Stomach (tissue), 9 donors: ENCODE results near the gene ZNHIT3. TPM values are rescaled to one million over a fixed set of nuclear protein-coding genes. Genes with fewer than 3 reads are reported as not detected.

Experiments
- DNase-seq, 2 donors: peaks; one replicate each; pipeline versions ENCODE4 v3.0.0 to v3.0.0-alpha.2; 2013 to 2019
- H3K27ac ChIP-seq, 5 donors: fragments of 200-600 bp in 4 of 5; sonication (generic) in 4 of 5; one replicate each; pipeline ENCODE4 v1.5.1; 2013 to 2019; ENCODE audit warnings: mild to moderate bottlenecking in 1 of 5, moderate library complexity in 1 of 5
- H3K27me3 ChIP-seq, 3 donors: fragments of 200-600 bp; sonication (generic); one replicate each; pipeline ENCODE4 v1.5.1; 2017 to 2019; ENCODE audit warnings: mixed run types in 1 of 3
- H3K36me3 ChIP-seq, 4 donors: fragments of 200-600 bp; sonication (generic); 1 replicate in 3 of 4; 2 replicates in 1 of 4; pipeline ENCODE4 v1.5.1; 2016 to 2019
- H3K4me1 ChIP-seq, 4 donors: fragments of 200-600 bp; sonication (generic); one replicate each; pipeline ENCODE4 v1.5.1; 2016 to 2019
- H3K4me3 ChIP-seq, 4 donors: fragments of 200-600 bp; sonication (generic) in 3 of 4; one replicate each; pipeline ENCODE4 v1.5.1; 2016 to 2019; ENCODE audit warnings: mild to moderate bottlenecking in 1 of 4
- H3K9me3 ChIP-seq, 4 donors: fragments of 200-600 bp; sonication (generic); one replicate each; pipeline ENCODE4 v1.5.1; 2016 to 2019
- EP300 ChIP-seq: sonication (generic); formaldehyde crosslinking; IDR thresholded peaks from one replicate; pipeline ENCODE4 v1.6.1; 2017; ENCODE audit warnings: antibody characterized with exemption
- POLR2A ChIP-seq, 4 donors: fragments of 450-650 bp; IDR thresholded peaks; one replicate each; pipeline ENCODE4 v1.6.1; 2016; ENCODE audit warnings: antibody characterized with exemption in 4 of 4, control low read depth in 2 of 4, mild to moderate bottlenecking in 1 of 4, moderate library complexity in 1 of 4
- POLR2AphosphoS5 ChIP-seq, 3 donors: sonication (generic); formaldehyde crosslinking; IDR thresholded peaks; one replicate each; pipeline ENCODE4 v1.6.1; 2016; ENCODE audit warnings: antibody characterized with exemption in 3 of 3
- whole genome bisulfite sequencing, 5 donors: extraction: QIAGEN DNeasy Blood & Tissue Kit in 3 of 5; methylation state at CpG; one replicate each; pipeline versions ENCODE4 v1.1.5 to v1.1.7; 2013 to 2018; 5-methylcytosine and 5-hydroxymethylcytosine counted together
- intact Hi-C: fragments of 100-400 bp; cut with DNase I; formaldehyde crosslinking; loops from one replicate; pipeline ENCODE4 v1.15.1; 2023; ENCODE audit warnings: low total_unique reads
- polyA plus RNA-seq, 3 donors: library from polyadenylated mRNA; stranded (reverse); fragments of 200-250 nt; gene quantifications; one replicate each; pipeline ENCODE4 v1.2.3, GENCODE V29; 2013
- small RNA-seq, 4 donors: library from RNA; depleted of rRNA; stranded (forward); fragments of <200 nt; gene quantifications; one replicate each; pipeline ENCODE3, GENCODE V24; 2016
- total RNA-seq, 5 donors: library from RNA; depleted of rRNA; stranded (reverse); fragments of >200 nt; gene quantifications; one replicate each; pipeline versions ENCODE4 v1.1.0 to v1.2.3, GENCODE V29; 2014 to 2016
- TF ChIP-seq, protein P1 (sequence below), 7 experiments: fragments of 450-650 bp in 4 of 7; fragments of 200-600 bp in 3 of 7; sonication (generic) in 3 of 7; IDR thresholded peaks; one replicate each; pipeline ENCODE4 v1.5.1; 2016 to 2019; ENCODE audit warnings: antibody characterized with exemption in 7 of 7, control low read depth in 2 of 7, mild to moderate bottlenecking in 1 of 7
- donor health status: healthy with polysubstance abuse.
- donor health status: Bipolar disorder and iron deficiency.
- donor health status: healthy.

Gene ZNHIT3
- total and polyA plus RNA-seq, 8 donors, result 0.87 to 86.2 (median 31.9) TPM

DNA sequence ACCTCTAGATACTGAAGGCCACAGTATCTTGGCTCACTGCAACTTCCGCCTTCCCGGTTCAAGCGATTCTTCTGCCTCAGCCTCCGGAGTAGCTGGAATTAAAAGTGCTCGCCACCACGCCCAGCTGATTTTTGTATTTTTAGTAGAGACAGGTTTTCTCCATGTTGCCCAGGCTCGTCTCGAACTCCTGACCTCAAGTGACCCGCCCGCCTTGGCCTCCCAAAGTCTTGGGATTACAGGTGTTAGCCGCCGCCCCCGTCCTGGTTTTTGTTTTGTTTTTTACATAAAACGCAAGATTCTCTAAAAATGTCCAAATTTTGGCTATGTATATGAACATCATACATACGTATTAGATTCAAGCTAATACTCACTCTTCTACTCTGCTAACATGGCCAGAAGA lies 56.3 kb downstream of the ZNHIT3 start:
- TF ChIP-seq POLR2A (IDR thresholded peaks at IDR 0.05) (no peak), POLR2AphosphoS5 (IDR thresholded peaks at IDR 0.05) (no peak), EP300 (no peak)
- TF ChIP-seq, protein P1, sequence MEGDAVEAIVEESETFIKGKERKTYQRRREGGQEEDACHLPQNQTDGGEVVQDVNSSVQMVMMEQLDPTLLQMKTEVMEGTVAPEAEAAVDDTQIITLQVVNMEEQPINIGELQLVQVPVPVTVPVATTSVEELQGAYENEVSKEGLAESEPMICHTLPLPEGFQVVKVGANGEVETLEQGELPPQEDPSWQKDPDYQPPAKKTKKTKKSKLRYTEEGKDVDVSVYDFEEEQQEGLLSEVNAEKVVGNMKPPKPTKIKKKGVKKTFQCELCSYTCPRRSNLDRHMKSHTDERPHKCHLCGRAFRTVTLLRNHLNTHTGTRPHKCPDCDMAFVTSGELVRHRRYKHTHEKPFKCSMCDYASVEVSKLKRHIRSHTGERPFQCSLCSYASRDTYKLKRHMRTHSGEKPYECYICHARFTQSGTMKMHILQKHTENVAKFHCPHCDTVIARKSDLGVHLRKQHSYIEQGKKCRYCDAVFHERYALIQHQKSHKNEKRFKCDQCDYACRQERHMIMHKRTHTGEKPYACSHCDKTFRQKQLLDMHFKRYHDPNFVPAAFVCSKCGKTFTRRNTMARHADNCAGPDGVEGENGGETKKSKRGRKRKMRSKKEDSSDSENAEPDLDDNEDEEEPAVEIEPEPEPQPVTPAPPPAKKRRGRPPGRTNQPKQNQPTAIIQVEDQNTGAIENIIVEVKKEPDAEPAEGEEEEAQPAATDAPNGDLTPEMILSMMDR (IDR thresholded peaks at IDR 0.05), result no peak
- no peaks in the 10 kb centered on the region for H3K9me3 ChIP-seq
- intact Hi-C loops, result no loop called here

DNA sequence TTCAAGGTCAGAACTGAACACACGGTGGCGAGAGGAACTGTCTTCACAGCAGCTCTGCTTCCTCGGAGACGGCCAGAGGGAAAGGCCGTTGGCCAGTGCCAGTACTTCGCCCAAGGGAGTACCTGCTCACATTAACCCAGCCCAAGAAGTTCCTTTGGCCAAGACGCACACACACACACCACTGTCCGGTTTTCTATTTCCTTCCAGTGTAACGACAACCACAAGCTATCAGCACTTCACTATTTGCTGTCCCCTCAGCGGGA lies 57.5 kb downstream of the ZNHIT3 start:
- H3K27me3 ChIP-seq, result no peaks in the 10 kb centered on the region
- 0 to 1% (median 0%) methylated on average over 10 of the region's 10 CpGs for WGBS, 5 donors
- intact Hi-C loops, result no loop called here
- peak overlapping the region; percentile 70 to 100 (median 94) for H3K4me3 ChIP-seq
- H3K36me3 ChIP-seq, result peaks cover 0 to 10% (median 0%) of the 10 kb centered on the region in 4 donors
- peak; percentile 47 to 79 for DNase-seq
- H3K27ac ChIP-seq, result peak overlapping the region; percentile 99 to 100 (median 100)
- H3K9me3 ChIP-seq, result no peaks in the 10 kb centered on the region
- TF ChIP-seq POLR2AphosphoS5 (IDR thresholded peaks at IDR 0.05), result peak in 2 of 3 donors; percentile 5 to 18
- TF ChIP-seq EP300, result no peak
- no peak for TF ChIP-seq POLR2A (IDR thresholded peaks at IDR 0.05)
- peaks cover 39 to 48% (median 46%) of the 10 kb centered on the region in 4 donors for H3K4me1 ChIP-seq

More for the DNA sequence above, 56.3 kb downstream of the ZNHIT3 start:
- WGBS, 5 donors, result 92 to 97% (median 94%) methylated on average over 15 of the region's 15 CpGs
- Histone ChIP-seq H3K27me3 (no peaks in the 10 kb centered on the region), H3K27ac (no peak overlapping the region), H3K4me3 (no peak overlapping the region), H3K36me3 (peaks cover 0 to 13% (median 4%) of the 10 kb centered on the region in 4 donors), H3K4me1 (peaks cover 27 to 43% (median 37%) of the 10 kb centered on the region in 4 donors)
- no peak for DNase-seq

DNA sequence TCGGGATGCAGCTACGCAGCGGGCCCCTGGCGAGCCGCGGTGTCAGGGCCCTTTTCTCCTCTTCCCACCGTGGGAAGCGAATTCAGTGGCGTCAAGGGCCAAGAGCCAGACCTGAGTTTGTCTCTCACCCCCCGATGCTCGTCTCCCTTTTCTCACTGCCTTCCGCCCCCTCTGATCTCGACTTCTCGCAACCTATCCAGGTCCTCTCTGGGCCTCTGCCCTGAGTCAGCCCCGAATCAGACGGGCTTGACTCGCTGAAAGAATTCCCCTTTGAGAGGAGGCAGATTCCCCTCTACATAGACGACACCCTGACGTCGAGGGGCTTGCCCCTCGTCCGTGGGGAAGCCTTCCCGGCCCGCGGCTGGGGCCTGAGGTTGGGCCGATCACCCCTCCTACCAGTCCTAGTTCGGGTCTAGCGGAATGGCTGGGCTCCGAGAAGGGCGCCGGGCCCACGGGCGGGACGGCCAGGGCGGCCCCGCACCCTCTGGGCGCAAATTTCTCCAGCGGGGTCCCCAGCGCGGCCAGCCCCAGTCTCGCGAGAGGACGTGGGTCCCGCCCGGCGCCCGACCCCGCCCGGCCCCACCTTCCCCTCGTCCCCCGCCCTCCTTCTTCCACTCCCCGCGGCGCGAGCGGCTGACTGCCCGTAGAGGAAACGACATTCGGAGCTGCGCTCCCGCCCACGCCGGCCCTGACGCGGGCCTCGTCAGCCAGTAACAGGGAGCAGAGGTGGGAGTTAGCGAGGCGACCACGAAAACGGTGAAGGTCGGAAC lies 58.0 kb downstream of the ZNHIT3 start, which contains the start of gene GGNBP2:
TSS of gene GGNBP2 (plus strand) at position 613 of the 770 bp plus-strand sequence. CDS start 806 bp downstream, outside the sequence.
- WGBS, 5 donors, result 0 to 1% (median 0%) methylated on average over 28 to 71 of the region's 71 CpGs
- no peaks in the 10 kb centered on the region for H3K9me3 ChIP-seq
- TF ChIP-seq, protein P1 (IDR thresholded peaks at IDR 0.05), result no peak
- TF ChIP-seq POLR2AphosphoS5 (IDR thresholded peaks at IDR 0.05) (peak; percentile 67 to 98 (median 98)), POLR2A (IDR thresholded peaks at IDR 0.05) (peak in 2 of 4 donors; percentile 81 to 93), EP300 (no peak)
- peak; percentile 92 to 98 for DNase-seq
- H3K27ac ChIP-seq, result peak within 1 kb of the TSS; percentile 99 to 100 (median 100)
- no peaks in the 10 kb centered on the region for H3K27me3 ChIP-seq
- H3K36me3 ChIP-seq, result peaks cover 0 to 7% (median 0%) of the 10 kb centered on the region in 4 donors
- peaks cover 41 to 52% (median 48%) of the 10 kb centered on the region in 4 donors for H3K4me1 ChIP-seq
- peak within 1 kb of the TSS; percentile 70 to 100 (median 94) for H3K4me3 ChIP-seq
- intact Hi-C loops, result no loop called here

DNA sequence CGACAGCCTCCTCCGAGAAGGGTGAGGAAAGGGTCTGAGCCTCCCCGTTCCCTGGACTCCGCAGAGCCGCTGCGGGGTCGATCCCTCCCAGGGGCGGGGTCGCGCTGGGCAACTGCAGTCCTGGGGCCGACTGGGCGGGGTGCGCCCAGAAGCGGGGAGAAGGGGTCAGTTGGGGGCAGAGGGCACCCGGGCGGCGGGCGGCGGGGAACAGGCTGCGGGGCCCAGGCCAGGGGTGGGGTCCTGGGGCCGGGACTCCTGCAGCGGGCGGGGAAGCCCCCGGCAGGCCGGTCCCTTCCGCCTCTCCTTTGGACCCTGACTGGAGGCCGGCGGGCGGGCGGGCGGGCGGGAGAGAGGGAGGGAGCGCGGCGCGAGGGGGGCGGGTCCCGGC lies 58.6 kb downstream of the ZNHIT3 start:
- TF ChIP-seq POLR2AphosphoS5 (IDR thresholded peaks at IDR 0.05) (no peak), EP300 (no peak), POLR2A (IDR thresholded peaks at IDR 0.05) (no peak)
- TF ChIP-seq, protein P1 (IDR thresholded peaks at IDR 0.05), result no peak
- intact Hi-C loops, result no loop called here

More for the DNA sequence above, 58.6 kb downstream of the ZNHIT3 start:
- H3K27me3 ChIP-seq, result no peaks in the 10 kb centered on the region
- no peak for DNase-seq
- H3K4me3 ChIP-seq, result peak overlapping the region; percentile 70 to 100 (median 94)
- 0 to 1% (median 1%) methylated on average over 10 to 34 of the region's 38 CpGs for WGBS, 5 donors
- no peaks in the 10 kb centered on the region for H3K9me3 ChIP-seq
- peaks cover 41 to 58% (median 53%) of the 10 kb centered on the region in 4 donors for H3K4me1 ChIP-seq
- H3K36me3 ChIP-seq, result peaks cover 0 to 3% (median under 1%) of the 10 kb centered on the region in 4 donors
- H3K27ac ChIP-seq, result peak overlapping the region; percentile 99 to 100 (median 100)

Small RNAs within 50 kb of the gene (small RNA-seq; reads per million reads assigned to genes)
- gene RNA5SP439, result 0 reads per million in 4 donors

Other genes starting within 250 kb of the ZNHIT3 start
- gene TBC1D3I, start 222.1 kb upstream of the ZNHIT3 start, total RNA-seq, result 1 to 10 TPM in 1 of 5 donors, not detected in 4; 5.8 TPM
- gene TBC1D3I, start 222.1 kb upstream of the ZNHIT3 start, polyA plus RNA-seq, result under 1 TPM in 1 of 3 donors, not detected in 2; 0.65 TPM
- gene TBC1D3G, start 162.8 kb upstream of the ZNHIT3 start, total RNA-seq, result not detected
- gene TBC1D3G, start 162.8 kb upstream of the ZNHIT3 start, polyA plus RNA-seq, result 1 to 10 TPM in 1 of 3 donors, under 1 TPM in 1, not detected in 1; 0.61 to 4.1 TPM
- not detected for gene TBC1D3H, start 98.2 kb upstream of the ZNHIT3 start, total RNA-seq
- 1 to 10 TPM in 1 of 3 donors, under 1 TPM in 1, not detected in 1; 0.61 to 6.1 TPM for gene TBC1D3H, start 98.2 kb upstream of the ZNHIT3 start, polyA plus RNA-seq
- gene MYO19, start 48.2 kb downstream of the ZNHIT3 start, total RNA-seq, result 100 to 1,000 TPM; 111 to 311 (median 183) TPM
- gene MYO19, start 48.2 kb downstream of the ZNHIT3 start, polyA plus RNA-seq, result 10 to 100 TPM; 11.8 to 42.2 (median 32.6) TPM
- gene PIGW, start 48.3 kb downstream of the ZNHIT3 start, total RNA-seq, result 10 to 100 TPM in 1 of 5 donors, 1 to 10 TPM in 1, under 1 TPM in 2, not detected in 1; 0.45 to 12.7 (median 2.9) TPM
- gene PIGW, start 48.3 kb downstream of the ZNHIT3 start, polyA plus RNA-seq, result 1 to 10 TPM; 3.5 to 6.4 (median 4.3) TPM
- gene GGNBP2, start 58.2 kb downstream of the ZNHIT3 start, total RNA-seq, result 100 to 1,000 TPM in 2 of 5 donors, 10 to 100 TPM in 3; 15.8 to 161 (median 69.8) TPM
- 10 to 100 TPM; 24.7 to 40.2 (median 38.9) TPM for gene GGNBP2, start 58.2 kb downstream of the ZNHIT3 start, polyA plus RNA-seq
- 100 to 1,000 TPM in 1 of 5 donors, 10 to 100 TPM in 2, 1 to 10 TPM in 2; 8.5 to 339 (median 14.9) TPM for gene DHRS11, start 105.2 kb downstream of the ZNHIT3 start, total RNA-seq
- gene DHRS11, start 105.2 kb downstream of the ZNHIT3 start, polyA plus RNA-seq, result 10 to 100 TPM; 11.0 to 12.1 (median 11.0) TPM
- 10 to 100 TPM in 2 of 5 donors, 1 to 10 TPM in 2, not detected in 1; 1.8 to 38.5 (median 7.4) TPM for gene MRM1, start 114.9 kb downstream of the ZNHIT3 start, total RNA-seq
- 1 to 10 TPM; 2.4 to 8.0 (median 7.8) TPM for gene MRM1, start 114.9 kb downstream of the ZNHIT3 start, polyA plus RNA-seq